H1 (cell line): ENCODE measurements around the gene MRPL55. TPM values are rescaled to one million over a fixed set of nuclear protein-coding genes. Genes with fewer than 3 reads are reported as not detected.

ENCODE experiments used
- CTCF ChIA-PET: fragments of 300-600 bp; sonication (Branson Sonifier 250); formaldehyde crosslinking; loops from one replicate; lab custom pipeline; 2021; ENCODE audit not compliant: partially characterized antibody; lab: Charles Lee
- POLR2A ChIA-PET: fragments of 300-600 bp; sonication (Branson Sonifier 250); formaldehyde crosslinking; loops from one replicate; lab custom pipeline; 2021; ENCODE audit warnings: inconsistent platforms; ENCODE audit not compliant: partially characterized antibody; lab: Charles Lee
- DNase-seq, 2 experiments: peaks; one replicate each; pipeline versions ENCODE4 v3.0.0 to v3.0.0-alpha.2; 2010 to 2022; ENCODE audit warnings: low spot score in 2 of 2, low read depth in 1 of 2, mixed read lengths in 1 of 2
- FAIRE-seq: peaks from 2 replicates; lab custom pipeline; 2011; peaks lifted over from hg19 to GRCh38; lab: Jason Lieb, UNC
- H2AFZ ChIP-seq: 2 replicates; pipeline ENCODE4 v1.8.1; 2012; ENCODE audit warnings: low read length, inconsistent platforms
- H2AK5ac ChIP-seq: 2 replicates; pipeline ENCODE4 v1.6.1; 2013; ENCODE audit warnings: low read depth, low read length
- H2BK120ac ChIP-seq: replicated peaks from 2 replicates; pipeline ENCODE3; 2013; ENCODE audit warnings: low read depth, low read length, inconsistent platforms
- H2BK12ac ChIP-seq: 2 replicates; pipeline ENCODE4 v1.6.1; 2013; ENCODE audit warnings: low read depth, low read length
- H2BK15ac ChIP-seq: 2 replicates; pipeline ENCODE4 v1.6.1; 2013; ENCODE audit warnings: low read length
- H2BK20ac ChIP-seq: 2 replicates; pipeline ENCODE4 v1.6.1; 2013; ENCODE audit warnings: low read length
- H2BK5ac ChIP-seq: 2 replicates; pipeline ENCODE4 v1.6.1; 2013; ENCODE audit warnings: low read depth, low read length
- H3K14ac ChIP-seq: 2 replicates; pipeline ENCODE4 v1.6.1; 2013; ENCODE audit warnings: inconsistent platforms; ENCODE audit not compliant: insufficient read length
- H3K18ac ChIP-seq: 2 replicates; pipeline ENCODE4 v1.6.1; 2013; ENCODE audit warnings: low read length; ENCODE audit errors: extremely low read depth
- H3K23ac ChIP-seq: 2 replicates; pipeline ENCODE4 v1.6.1; 2013; ENCODE audit warnings: inconsistent platforms; ENCODE audit not compliant: insufficient read length
- H3K23me2 ChIP-seq: 2 replicates; pipeline ENCODE4 v1.6.1; 2013; ENCODE audit warnings: low read depth, low read length
- H3K27ac ChIP-seq: 2 replicates; pipeline ENCODE4 v1.6.1; 2011; ENCODE audit warnings: low read depth, low read length, inconsistent platforms
- H3K27me3 ChIP-seq, 4 experiments: replicated peaks in 1 of 4; 1 replicate in 1 of 4; 2 replicates in 3 of 4; pipeline versions ENCODE4 v1.6.1 to v1.8.1; 2011 to 2013; ENCODE audit warnings: low read length in 3 of 4, mild to moderate bottlenecking in 3 of 4, inconsistent platforms in 2 of 4, mixed read lengths in 2 of 4, moderate library complexity in 1 of 4; ENCODE audit not compliant: control insufficient read depth in 3 of 4, insufficient read depth in 3 of 4; ENCODE audit errors: extremely low read depth in 1 of 4
- H3K36me3 ChIP-seq, 4 experiments: 2 replicates each; pipeline versions ENCODE4 v1.6.1 to v1.8.1; 2011 to 2013; ENCODE audit warnings: mild to moderate bottlenecking in 4 of 4, low read length in 3 of 4, moderate library complexity in 2 of 4, control low read depth in 1 of 4, inconsistent platforms in 1 of 4; ENCODE audit not compliant: insufficient read depth in 4 of 4, control insufficient read depth in 2 of 4
- H3K4ac ChIP-seq: replicated peaks from 2 replicates; pipeline ENCODE3; 2013; ENCODE audit warnings: low read length, low read depth, mixed read lengths, inconsistent platforms; ENCODE audit not compliant: insufficient read length
- H3K4me1 ChIP-seq, 4 experiments: replicated peaks in 1 of 4; 1 replicate in 1 of 4; 2 replicates in 3 of 4; pipeline versions ENCODE4 v1.6.1 to v1.8.1; 2011 to 2013; ENCODE audit warnings: low read length in 3 of 4, inconsistent platforms in 2 of 4, mixed read lengths in 1 of 4; ENCODE audit not compliant: insufficient read depth in 4 of 4, control insufficient read depth in 3 of 4
- H3K4me2 ChIP-seq, 2 experiments: 2 replicates each; pipeline versions ENCODE4 v1.6.1 to v1.8.1; 2011 to 2013; ENCODE audit warnings: low read depth in 2 of 2, low read length in 2 of 2, control low read depth in 1 of 2, inconsistent platforms in 1 of 2, mild to moderate bottlenecking in 1 of 2; ENCODE audit not compliant: insufficient read depth in 1 of 2
- H3K4me3 ChIP-seq, 4 experiments: fragments of 200-600, 300-600 bp in 1 of 4; sonication (generic), shearing (Covaris generic), sonication (Bioruptor Twin) in 1 of 4; 2 replicates each; pipeline versions ENCODE4 v1.5.1 to v1.8.1; 2011 to 2016; ENCODE audit warnings: low read length in 4 of 4, low read depth in 3 of 4, control low read depth in 2 of 4, inconsistent platforms in 2 of 4, mild to moderate bottlenecking in 2 of 4, mixed read lengths in 1 of 4, moderate library complexity in 1 of 4; ENCODE audit not compliant: insufficient read depth in 2 of 4; ENCODE audit errors: extremely low read depth in 1 of 4
- H3K56ac ChIP-seq: replicated peaks from 2 replicates; pipeline ENCODE3; 2013; ENCODE audit warnings: low read depth, mild to moderate bottlenecking, mixed read lengths, low read length, inconsistent platforms; ENCODE audit not compliant: insufficient read length
- H3K79me1 ChIP-seq: 2 replicates; pipeline ENCODE4 v1.6.1; 2013; ENCODE audit warnings: low read depth, low read length, control low read depth
- H3K79me2 ChIP-seq, 2 experiments: 2 replicates each; pipeline versions ENCODE4 v1.6.1 to v1.8.1; 2012 to 2013; ENCODE audit warnings: low read length in 2 of 2, mild to moderate bottlenecking in 2 of 2, inconsistent platforms in 1 of 2; ENCODE audit not compliant: insufficient read depth in 2 of 2, control insufficient read depth in 1 of 2
- H3K9ac ChIP-seq, 4 experiments: replicated peaks in 1 of 4; 1 replicate in 1 of 4; 2 replicates in 3 of 4; pipeline versions ENCODE4 v1.6.1 to v1.8.1; 2011 to 2013; ENCODE audit warnings: low read depth in 3 of 4, low read length in 3 of 4, control low read depth in 2 of 4, mild to moderate bottlenecking in 2 of 4, moderate library complexity in 2 of 4, inconsistent platforms in 1 of 4; ENCODE audit errors: extremely low read depth in 1 of 4
- H3K9me3 ChIP-seq, 2 experiments: 2 replicates each; pipeline versions ENCODE4 v1.6.1 to v1.8.1; 2012 to 2013; ENCODE audit warnings: mild to moderate bottlenecking in 2 of 2, moderate library complexity in 2 of 2, control low read depth in 1 of 2, inconsistent platforms in 1 of 2, low read depth in 1 of 2, low read length in 1 of 2, mixed read lengths in 1 of 2; ENCODE audit not compliant: insufficient read depth in 2 of 2
- H4K20me1 ChIP-seq, 2 experiments: replicated peaks in 1 of 2; 2 replicates each; pipeline versions ENCODE3 to v1.8.1; 2011 to 2013; ENCODE audit warnings: inconsistent platforms in 2 of 2, low read length in 2 of 2, mild to moderate bottlenecking in 1 of 2; ENCODE audit not compliant: insufficient read depth in 2 of 2, control insufficient read depth in 1 of 2
- H4K5ac ChIP-seq: 2 replicates; pipeline ENCODE4 v1.6.1; 2013; ENCODE audit warnings: low read length, low read depth, mixed read lengths, inconsistent platforms; ENCODE audit not compliant: insufficient read length
- H4K8ac ChIP-seq: 2 replicates; pipeline ENCODE4 v1.8.0; 2013; ENCODE audit warnings: mild to moderate bottlenecking, moderate library complexity, low read length, inconsistent platforms; ENCODE audit not compliant: insufficient read depth; ENCODE audit errors: extremely low read depth
- H4K91ac ChIP-seq: replicated peaks from 2 replicates; pipeline ENCODE3; 2013; ENCODE audit warnings: low read length, mixed read lengths, inconsistent platforms; ENCODE audit not compliant: insufficient read length
- CBX5 ChIP-seq: fragments of 300-800, 300-1000 bp; sonication (generic); IDR thresholded peaks from 2 replicates; pipeline ENCODE4 v1.7.1; 2016; ENCODE audit warnings: antibody characterized with exemption, low read length, low read depth
- EGR1 ChIP-seq: IDR thresholded peaks from 2 replicates; pipeline ENCODE4 v1.6.1; 2011; ENCODE audit warnings: low read depth, low read length, borderline replicate concordance
- JUND ChIP-seq: IDR thresholded peaks from 2 replicates; pipeline ENCODE4 v1.6.1; 2011; ENCODE audit warnings: mild to moderate bottlenecking, improper control_type of control experiment, low read length
- KDM5A ChIP-seq: fragments of 200-600 bp; IDR thresholded peaks from 2 replicates; pipeline ENCODE4 v1.7.1; 2012; ENCODE audit warnings: mild to moderate bottlenecking, low read length, inconsistent platforms, mixed read lengths
- NRF1 ChIP-seq: IDR thresholded peaks from 2 replicates; pipeline ENCODE4 v1.6.1; 2011; ENCODE audit warnings: mild to moderate bottlenecking, low read depth, low read length, improper control_type of control experiment
- RBBP5 ChIP-seq: IDR thresholded peaks from 2 replicates; pipeline ENCODE4 v1.7.1; 2012; ENCODE audit warnings: low read depth, mild to moderate bottlenecking, inconsistent platforms, low read length, moderate library complexity, borderline replicate concordance
- SAP30 ChIP-seq: fragments of 300-600 bp; sonication (generic); IDR thresholded peaks from 2 replicates; pipeline ENCODE4 v1.7.1; 2012; ENCODE audit warnings: low read length, moderate library complexity, mild to moderate bottlenecking, inconsistent platforms; ENCODE audit not compliant: insufficient read depth, insufficient replicate concordance
- SRF ChIP-seq: IDR thresholded peaks from 2 replicates; pipeline ENCODE4 v1.6.1; 2011; ENCODE audit warnings: mild to moderate bottlenecking, low read depth, low read length, moderate library complexity
- SUZ12 ChIP-seq: fragments of 200-600 bp; sonication (generic); IDR thresholded peaks from 2 replicates; pipeline ENCODE4 v1.6.1; 2012; ENCODE audit warnings: mild to moderate bottlenecking, inconsistent platforms, low read length, moderate library complexity, mixed read lengths
- WGBS, 2 experiments: shearing (Covaris generic) in 1 of 2; methylation state at CpG; one replicate each; pipeline versions ENCODE4 v1.1.6 to v1.1.7; 2013 to 2015; ENCODE audit warnings: low lambda C conversion rate in 2 of 2, mixed read lengths in 2 of 2, inconsistent platforms in 1 of 2, low coverage in 1 of 2, missing lambda C conversion rate in 1 of 2; ENCODE audit not compliant: insufficient replicate concordance in 2 of 2, insufficient coverage in 1 of 2, insufficient read length in 1 of 2; ENCODE audit errors: extremely low coverage in 1 of 2, missing lambda C conversion rate in 1 of 2; 5-methylcytosine and 5-hydroxymethylcytosine counted together
- polyA plus RNA-seq, 7 experiments: library from polyadenylated mRNA; depleted of rRNA in 3 of 7; stranded (reverse) in 5 of 7; unstranded in 2 of 7; fragments of >200 nt in 5 of 7; fragments of 200-250 nt in 2 of 7; gene quantifications; 1 replicate in 5 of 7; 2 replicates in 1 of 7; 4 replicates in 1 of 7; pipeline versions ENCODE4 v1.2.1 to v1.2.3, GENCODE V29; 2011 to 2013; ENCODE audit warnings: missing spikeins in 2 of 7, mixed read lengths in 2 of 7
- total RNA-seq: library from RNA; stranded (reverse); fragmentation: NEBNext Ultra II Directional; extraction: Animal tissue kit (Norgen Biotek cat#: 25700); gene quantifications from 2 replicates; pipeline ENCODE4 v1.2.1, GENCODE V29; 2021

The MRPL55 gene
- total and polyA plus RNA-seq, 2 of the 8 experiments (the other 6 are each of a cell fraction or from before 2014, with no cell fraction given), result 59.0 to 244 TPM

DNA sequence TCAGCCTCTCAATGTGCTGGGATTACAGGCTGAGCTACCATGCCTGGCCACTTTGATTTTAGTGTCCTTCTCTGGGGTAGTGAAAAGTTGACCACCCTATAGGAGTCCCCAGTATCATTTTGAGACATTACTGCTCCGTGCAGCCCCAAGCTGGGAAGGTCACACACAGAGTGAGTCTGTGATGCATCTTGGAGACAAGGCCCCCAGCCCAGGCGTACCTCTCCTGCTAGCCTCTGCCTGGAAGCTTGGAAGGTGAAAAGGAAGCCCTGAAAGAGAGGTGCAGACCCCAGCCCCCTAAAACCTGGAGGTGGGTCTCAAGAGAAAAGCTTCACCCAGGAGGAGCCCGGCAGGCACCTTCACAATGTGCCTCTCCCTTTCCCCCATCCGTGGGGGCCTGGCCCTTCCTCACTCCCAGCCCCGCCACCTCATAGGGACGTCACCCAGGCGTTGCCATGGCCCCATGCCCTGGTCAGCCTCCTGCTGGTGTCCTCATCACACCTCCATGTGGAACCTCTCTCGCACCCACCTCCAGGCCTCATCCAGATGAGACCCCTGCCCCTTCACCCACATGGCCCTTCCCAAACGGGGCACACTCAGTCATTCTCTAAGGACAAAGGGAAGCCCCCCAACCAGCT, 32.2 kb downstream of the MRPL55 start:
- Histone ChIP-seq H2AK5ac (no peak overlapping the region), H2BK12ac (no peak overlapping the region), H4K5ac (no peak overlapping the region), H2BK120ac (no peak overlapping the region), H3K18ac (no peak overlapping the region), H3K23me2 (peaks cover 6% of the 10 kb centered on the region), H4K20me1 (peaks cover 7 to 34% of the 10 kb centered on the region in 2 experiments), H3K4ac (no peak overlapping the region), H3K27me3 (peaks cover 20 to 66% (median 63%) of the 10 kb centered on the region in 4 experiments), H3K9me3 (no peaks in the 10 kb centered on the region), H3K27ac (no peak overlapping the region), H3K9ac (no peak overlapping the region), H2AFZ (no peak overlapping the region), H2BK15ac (no peak overlapping the region), H3K4me2 (no peak overlapping the region), H3K4me1 (peaks cover 0 to 21% (median 2%) of the 10 kb centered on the region in 4 experiments; a peak in 5 of 7 replicates), H4K8ac (no peak overlapping the region), H3K79me1 (peaks cover 2% of the 10 kb centered on the region; the same call in 1 of the 2 replicates), H3K4me3 (no peak overlapping the region), H2BK20ac (no peak overlapping the region), H3K36me3 (no peaks in the 10 kb centered on the region), H3K79me2 (no peaks in the 10 kb centered on the region), H2BK5ac (no peak overlapping the region), H4K91ac (no peak overlapping the region), H3K14ac (no peak overlapping the region), H3K23ac (no peak overlapping the region), H3K56ac (no peak overlapping the region)
- no peak for FAIRE-seq
- no peak for DNase-seq
- WGBS, 2 experiments, result 83% methylated on average over 9 of the region's 9 CpGs; no CpG with 5 or more reads in 1 of the 2 experiments
- ChIA-PET CTCF (interaction anchor here (0.9 to 6.2 kb wide), 8 partner anchors 10 to 301 kb away, joined by 3 to 115 read pairs (median 4); partner anchors contain the start of gene WNT3A), POLR2A (interaction anchor here (1.0 kb wide), 1 partner anchor 11 kb away, joined by 3 read pairs; no protein-coding TSS in a partner anchor)
- TF ChIP-seq SRF (no peak), KDM5A (no peak), SUZ12 (no peak), CBX5 (no peak), JUND (no peak), SAP30 (no peak), EGR1 (no peak), NRF1 (no peak), RBBP5 (no peak)
